GM10847 (cell line): ENCODE data around the gene MCTP2.

Experiments used
- POLR2A ChIP-seq: IDR thresholded peaks from 2 replicates; pipeline ENCODE4 v1.6.1; 2011; ENCODE audit not compliant: insufficient read length; ENCODE audit errors: extremely low read depth

The MCTP2 gene

GRCh38 chr15:94252223-94252766 lies 20.9 kb downstream of the MCTP2 start:
- no peak for TF ChIP-seq POLR2A

- TF ChIP-seq POLR2A, result no peak
Observed at GRCh38 chr15:94252906-94253491, 21.6 kb downstream of the MCTP2 start.

GRCh38 chr15:94253742-94254141 lies 22.4 kb downstream of the MCTP2 start:
- no peak for TF ChIP-seq POLR2A

- TF ChIP-seq POLR2A, result no peak
Observed at GRCh38 chr15:94255540-94255939, 24.2 kb downstream of the MCTP2 start.

- TF ChIP-seq POLR2A, result no peak
Observed at GRCh38 chr15:94256511-94256910, 25.1 kb downstream of the MCTP2 start.

DNA sequence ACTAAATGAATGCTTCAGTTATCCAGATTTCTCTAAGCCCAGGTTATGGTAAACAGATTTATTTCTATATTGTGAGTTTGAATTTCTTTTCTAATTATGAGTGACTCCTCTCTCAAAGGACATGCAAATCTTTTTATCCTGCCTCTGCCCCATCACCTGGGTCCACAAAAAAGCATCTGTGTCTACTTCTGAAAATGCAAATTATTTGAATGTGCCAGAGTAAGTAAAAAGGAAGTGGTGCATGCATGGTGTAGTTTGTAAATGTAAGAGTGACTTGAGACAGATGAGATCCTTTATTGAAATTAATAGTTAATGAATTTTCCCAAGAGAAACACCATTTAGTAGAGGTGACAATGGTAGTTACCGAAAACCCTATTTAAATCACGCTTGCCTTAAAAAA lies 26.9 kb downstream of the MCTP2 start:
- no peak for TF ChIP-seq POLR2A

DNA sequence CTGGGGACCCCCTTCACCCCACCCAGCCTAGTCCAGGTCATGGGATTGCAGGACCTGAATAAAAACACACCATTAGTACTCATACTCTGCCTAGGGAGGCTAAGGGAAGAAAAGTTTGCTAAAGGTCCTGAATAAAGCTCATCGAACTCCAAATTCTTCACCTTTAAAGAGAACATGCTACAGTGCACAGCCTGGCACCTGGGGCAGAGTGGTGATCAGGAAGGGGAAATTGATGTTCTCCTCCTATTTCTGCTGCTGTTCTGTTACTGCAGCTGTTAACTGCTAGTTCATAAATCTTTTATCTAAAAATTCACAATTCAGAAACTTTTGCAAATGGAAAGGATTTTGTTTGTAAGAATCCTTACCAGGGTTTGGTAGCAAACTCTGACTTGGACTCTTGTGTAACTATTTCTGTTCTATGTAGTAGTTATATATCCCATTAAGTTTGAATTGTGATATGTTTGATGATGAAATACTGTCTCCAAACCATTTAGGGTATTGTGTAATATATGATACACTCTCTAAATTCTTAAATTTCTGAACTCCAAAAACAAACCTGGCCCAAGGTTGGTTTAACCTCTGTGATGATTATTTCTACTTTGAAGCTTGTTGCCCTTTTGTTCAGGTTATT lies 27.9 kb downstream of the MCTP2 start:
- no peak for TF ChIP-seq POLR2A

GRCh38 chr15:94259863-94260262 lies 28.5 kb downstream of the MCTP2 start:
- TF ChIP-seq POLR2A, result no peak

- no peak for TF ChIP-seq POLR2A
Observed at GRCh38 chr15:94262201-94262600, 30.8 kb downstream of the MCTP2 start.

GRCh38 chr15:94263341-94264273 lies 32.2 kb downstream of the MCTP2 start:
- TF ChIP-seq POLR2A, result no peak

DNA sequence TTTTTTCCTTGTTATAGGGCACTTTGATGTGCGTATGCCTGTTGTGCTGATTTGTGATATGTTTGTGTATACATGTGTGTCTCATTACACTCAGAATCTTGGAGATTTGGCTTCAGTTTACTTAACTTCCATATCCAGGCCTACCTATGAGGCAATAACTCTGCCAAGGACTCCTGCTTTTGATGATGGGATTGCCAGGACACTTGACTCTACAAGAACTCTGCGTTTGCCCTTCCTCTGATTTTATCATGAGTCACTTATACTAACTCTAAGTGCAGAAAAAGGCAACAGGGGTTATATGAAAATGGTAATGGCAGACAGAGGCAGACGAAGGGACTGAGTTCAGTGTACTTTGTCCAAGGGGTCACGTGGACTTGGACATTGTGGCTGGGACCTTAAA lies 33.6 kb downstream of the MCTP2 start:
- no peak for TF ChIP-seq POLR2A

- no peak for TF ChIP-seq POLR2A
Observed at GRCh38 chr15:94265982-94266381, 34.6 kb downstream of the MCTP2 start.

- no peak for TF ChIP-seq POLR2A
Observed at GRCh38 chr15:94266789-94267188, 35.4 kb downstream of the MCTP2 start.

- TF ChIP-seq POLR2A, result no peak
Observed at GRCh38 chr15:94269954-94270353, 38.6 kb downstream of the MCTP2 start.

- no peak for TF ChIP-seq POLR2A
Observed at GRCh38 chr15:94270570-94270969, 39.2 kb downstream of the MCTP2 start.
